GM12878 (cell line): Measurements from ENCODE around the gene LIFR.

Experiments
- CTCF ChIP-seq, 3 experiments: IDR thresholded peaks in 2 of 3; conservative IDR thresholded peaks in 1 of 3; 2 replicates each; pipeline ENCODE4 v1.5.1; 2011; ENCODE audit warnings: low read depth in 3 of 3, low read length in 3 of 3, mild to moderate bottlenecking in 3 of 3, control low read depth in 2 of 3, moderate library complexity in 2 of 3, inconsistent platforms in 1 of 3, mixed read lengths in 1 of 3; ENCODE audit not compliant: control insufficient read depth in 2 of 3, insufficient read depth in 1 of 3; ENCODE audit errors: extremely low read depth in 1 of 3
- POLR2A ChIP-seq: IDR thresholded peaks from 2 replicates; pipeline ENCODE4 v1.6.1; 2011; ENCODE audit warnings: low read depth, mild to moderate bottlenecking, low read length

GRCh38 chr5:38596981-38597380 is 40.5 kb upstream of the LIFR start:
- TF ChIP-seq POLR2A (no peak), CTCF (IDR thresholded peaks at IDR 0.05 in 2 of 3, conservative IDR thresholded peaks at IDR 0.05 in 1 of 3; ENCODE audit: control insufficient read depth in 2 of 3, extremely low read depth in 1 of 3, insufficient read depth in 1 of 3, low read depth in 3 of 3, low read length in 3 of 3) (no peak)
